Astrocyte (in vitro differentiated cells and primary cell): ENCODE results near the gene FAM110C. TPM values are rescaled to one million over a fixed set of nuclear protein-coding genes. Genes with fewer than 3 reads are reported as not detected.

Experiments used
- DNase-seq: peaks from one replicate; pipeline ENCODE4 v3.0.0-alpha.2; 2010; ENCODE audit warnings: low read depth
- FAIRE-seq: peaks from 2 replicates; lab custom pipeline; 2011; peaks lifted over from hg19 to GRCh38; lab: Jason Lieb, UNC
- H2AFZ ChIP-seq: 2 replicates; pipeline ENCODE4 v1.6.0; 2012; ENCODE audit warnings: low read depth, low read length, inconsistent platforms
- H3K27ac ChIP-seq: 2 replicates; pipeline ENCODE4 v1.5.1; 2011; ENCODE audit warnings: low read depth, low read length, inconsistent platforms
- H3K27me3 ChIP-seq: 2 replicates; pipeline ENCODE4 v1.6.0; 2011; ENCODE audit warnings: low read length, inconsistent platforms; ENCODE audit not compliant: insufficient read depth
- H3K36me3 ChIP-seq: 2 replicates; pipeline ENCODE4 v1.5.1; 2011; ENCODE audit warnings: low read length, inconsistent platforms; ENCODE audit not compliant: insufficient read depth
- H3K4me1 ChIP-seq: 2 replicates; pipeline ENCODE4 v1.5.1; 2011; ENCODE audit warnings: low read length, inconsistent platforms; ENCODE audit not compliant: insufficient read depth
- H3K4me2 ChIP-seq: 2 replicates; pipeline ENCODE4 v1.6.0; 2012; ENCODE audit warnings: low read length, inconsistent platforms
- H3K4me3 ChIP-seq: 2 replicates; pipeline ENCODE4 v1.5.1; 2011; ENCODE audit warnings: low read depth, mild to moderate bottlenecking, low read length, inconsistent platforms; ENCODE audit not compliant: insufficient read depth
- H3K79me2 ChIP-seq: 2 replicates; pipeline ENCODE4 v1.6.0; 2012; ENCODE audit warnings: mild to moderate bottlenecking, low read length, inconsistent platforms; ENCODE audit not compliant: insufficient read depth
- H3K9ac ChIP-seq: 2 replicates; pipeline ENCODE4 v1.6.0; 2012; ENCODE audit warnings: mild to moderate bottlenecking, low read length, inconsistent platforms
- H3K9me3 ChIP-seq: 2 replicates; pipeline ENCODE4 v1.5.1; 2012; ENCODE audit warnings: low read depth, mild to moderate bottlenecking, low read length, inconsistent platforms; ENCODE audit not compliant: insufficient read depth
- H4K20me1 ChIP-seq: 2 replicates; pipeline ENCODE4 v1.6.0; 2012; ENCODE audit warnings: low read length, inconsistent platforms; ENCODE audit not compliant: insufficient read depth
- H3K27ac Mint-ChIP-seq: one replicate; pipeline ENCODE4 v1.8.0; 2021; ENCODE audit warnings: mild to moderate bottlenecking, mixed read lengths; ENCODE audit not compliant: unreplicated experiment
- H3K27me3 Mint-ChIP-seq: one replicate; pipeline ENCODE4 v1.8.0; 2021; ENCODE audit warnings: low read depth, mixed read lengths; ENCODE audit not compliant: unreplicated experiment
- H3K36me3 Mint-ChIP-seq: one replicate; pipeline ENCODE4 v1.8.0; 2021; ENCODE audit warnings: low read depth, mixed read lengths; ENCODE audit not compliant: unreplicated experiment
- H3K4me1 Mint-ChIP-seq: one replicate; pipeline ENCODE4 v1.8.0; 2021; ENCODE audit warnings: low read depth, mixed read lengths; ENCODE audit not compliant: unreplicated experiment
- H3K4me3 Mint-ChIP-seq: one replicate; pipeline ENCODE4 v1.8.0; 2021; ENCODE audit warnings: mild to moderate bottlenecking, moderate library complexity, mixed read lengths; ENCODE audit not compliant: unreplicated experiment
- H3K9me3 Mint-ChIP-seq: one replicate; pipeline ENCODE4 v1.8.0; 2021; ENCODE audit warnings: mild to moderate bottlenecking, mixed read lengths; ENCODE audit not compliant: unreplicated experiment
- EZH2 ChIP-seq: IDR thresholded peaks from 2 replicates; pipeline ENCODE4 v1.6.1; 2012; ENCODE audit warnings: mild to moderate bottlenecking, low read length, inconsistent platforms; ENCODE audit not compliant: insufficient read depth
- total RNA-seq: library from RNA; stranded (reverse); gene quantifications from 2 replicates; pipeline ENCODE4 v1.2.1, GENCODE V29; 2021
- TF ChIP-seq, protein P1 (sequence below): IDR thresholded peaks from 2 replicates; pipeline ENCODE4 v1.5.1; 2011; ENCODE audit warnings: low read depth, mild to moderate bottlenecking, inconsistent platforms, low read length, moderate library complexity; ENCODE audit not compliant: insufficient read depth

The FAM110C gene
- total RNA-seq, 1 donor from 2014 or later = 1.4 TPM

- Histone ChIP-seq H3K27me3 (peaks cover 15% of the 10 kb centered on the region), H3K9ac (no peak overlapping the region), H3K4me1 (no peaks in the 10 kb centered on the region), H3K79me2 (no peaks in the 10 kb centered on the region), H3K4me3 (no peak overlapping the region), H4K20me1 (no peaks in the 10 kb centered on the region), H3K9me3 (no peaks in the 10 kb centered on the region), H3K36me3 (no peaks in the 10 kb centered on the region), H3K27ac (no peak overlapping the region), H2AFZ (no peak overlapping the region), H3K4me2 (no peak overlapping the region)
- H3K36me3 Mint-ChIP-seq = no peaks in the 10 kb centered on the region
- TF ChIP-seq, protein P1, sequence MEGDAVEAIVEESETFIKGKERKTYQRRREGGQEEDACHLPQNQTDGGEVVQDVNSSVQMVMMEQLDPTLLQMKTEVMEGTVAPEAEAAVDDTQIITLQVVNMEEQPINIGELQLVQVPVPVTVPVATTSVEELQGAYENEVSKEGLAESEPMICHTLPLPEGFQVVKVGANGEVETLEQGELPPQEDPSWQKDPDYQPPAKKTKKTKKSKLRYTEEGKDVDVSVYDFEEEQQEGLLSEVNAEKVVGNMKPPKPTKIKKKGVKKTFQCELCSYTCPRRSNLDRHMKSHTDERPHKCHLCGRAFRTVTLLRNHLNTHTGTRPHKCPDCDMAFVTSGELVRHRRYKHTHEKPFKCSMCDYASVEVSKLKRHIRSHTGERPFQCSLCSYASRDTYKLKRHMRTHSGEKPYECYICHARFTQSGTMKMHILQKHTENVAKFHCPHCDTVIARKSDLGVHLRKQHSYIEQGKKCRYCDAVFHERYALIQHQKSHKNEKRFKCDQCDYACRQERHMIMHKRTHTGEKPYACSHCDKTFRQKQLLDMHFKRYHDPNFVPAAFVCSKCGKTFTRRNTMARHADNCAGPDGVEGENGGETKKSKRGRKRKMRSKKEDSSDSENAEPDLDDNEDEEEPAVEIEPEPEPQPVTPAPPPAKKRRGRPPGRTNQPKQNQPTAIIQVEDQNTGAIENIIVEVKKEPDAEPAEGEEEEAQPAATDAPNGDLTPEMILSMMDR = no peak
- TF ChIP-seq EZH2 = no peak
- no peak overlapping the region for H3K4me3 Mint-ChIP-seq
- H3K4me1 Mint-ChIP-seq = peaks cover 4% of the 10 kb centered on the region
- H3K9me3 Mint-ChIP-seq = no peaks in the 10 kb centered on the region
- H3K27me3 Mint-ChIP-seq = peaks cover 26% of the 10 kb centered on the region
- no peak for FAIRE-seq
- no peak for DNase-seq
- no peak overlapping the region for H3K27ac Mint-ChIP-seq
Measured at GRCh38 chr2:42788-43187, 3.5 kb downstream of the FAM110C start.

GRCh38 chr2:40465-40864 is 5.8 kb downstream of the FAM110C start:
- no peaks in the 10 kb centered on the region for H3K4me1 ChIP-seq
- Mint-ChIP-seq H3K9me3 (no peaks in the 10 kb centered on the region), H3K36me3 (no peaks in the 10 kb centered on the region), H3K4me1 (peaks cover 4% of the 10 kb centered on the region), H3K27me3 (peaks cover 19% of the 10 kb centered on the region), H3K4me3 (no peak overlapping the region), H3K27ac (no peak overlapping the region)
- no peak overlapping the region for H3K9ac ChIP-seq
- H3K4me3 ChIP-seq = no peak overlapping the region
- H2AFZ ChIP-seq = no peak overlapping the region
- no peaks in the 10 kb centered on the region for H3K36me3 ChIP-seq
- H3K4me2 ChIP-seq = no peak overlapping the region
- DNase-seq (no peak), FAIRE-seq (no peak)
- H3K27me3 ChIP-seq = peaks cover 8% of the 10 kb centered on the region
- H3K9me3 ChIP-seq = no peaks in the 10 kb centered on the region
- TF ChIP-seq, protein P1 = no peak
- no peak for TF ChIP-seq EZH2
- H4K20me1 ChIP-seq = no peaks in the 10 kb centered on the region
- H3K27ac ChIP-seq = no peak overlapping the region
- H3K79me2 ChIP-seq = no peaks in the 10 kb centered on the region

DNA sequence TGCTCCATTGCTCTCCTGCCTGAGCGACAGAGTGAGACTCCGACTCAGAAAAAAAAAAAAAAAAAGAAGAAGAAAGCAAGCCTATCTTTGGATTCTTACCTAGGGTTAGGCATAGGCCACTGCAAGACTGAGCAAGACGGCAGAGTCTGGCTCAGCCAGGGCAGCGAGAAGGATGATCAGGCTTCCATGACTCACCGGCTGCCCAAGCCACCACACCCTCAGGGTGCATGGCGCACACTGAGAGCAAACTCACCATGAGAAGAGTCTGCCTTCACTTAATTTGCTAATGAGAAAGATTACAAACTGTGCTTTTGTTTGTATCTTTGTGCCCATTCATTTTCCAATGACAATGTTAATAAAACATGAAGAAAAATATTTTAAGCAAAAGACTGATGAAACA is 8.2 kb downstream of the FAM110C start:
- H2AFZ ChIP-seq = no peak overlapping the region
- DNase-seq = no peak
- H3K4me3 ChIP-seq = no peak overlapping the region
- Mint-ChIP-seq H3K4me1 (peaks cover 4% of the 10 kb centered on the region), H3K27ac (no peak overlapping the region), H3K36me3 (no peaks in the 10 kb centered on the region), H3K4me3 (no peak overlapping the region), H3K27me3 (peaks cover 3% of the 10 kb centered on the region), H3K9me3 (no peaks in the 10 kb centered on the region)
- H3K9ac ChIP-seq = no peak overlapping the region
- no peaks in the 10 kb centered on the region for H3K9me3 ChIP-seq
- H3K4me2 ChIP-seq = no peak overlapping the region
- no peak for TF ChIP-seq EZH2
- TF ChIP-seq, protein P1 = no peak
- H3K79me2 ChIP-seq = no peaks in the 10 kb centered on the region
- H3K36me3 ChIP-seq = no peaks in the 10 kb centered on the region
- H3K27ac ChIP-seq = no peak overlapping the region
- H3K4me1 ChIP-seq = no peaks in the 10 kb centered on the region
- FAIRE-seq = no peak
- H3K27me3 ChIP-seq = no peaks in the 10 kb centered on the region
- H4K20me1 ChIP-seq = no peaks in the 10 kb centered on the region
